Panc1 (cell line): ENCODE measurements around the gene ZNF580. TPM values are rescaled to one million over a fixed set of nuclear protein-coding genes. Genes with fewer than 3 reads are reported as not detected.

ENCODE experiments used
- ATAC-seq: fragments of 200-7000 bp; cut with Tn5 transposase; 2 replicates; pipeline ENCODE4 v1.9.1; 2020; ENCODE audit warnings: mild to moderate bottlenecking, moderate library complexity
- BruUV-seq: library from RNA; stranded (reverse); fragments of 400-500 nt; replicated peaks from 2 replicates; lab custom pipeline; 2021; lab: Mats Ljungman, UMichigan
- CTCF ChIA-PET: fragments of 300-600 bp; sonication (Branson Sonifier 250); formaldehyde crosslinking; loops from one replicate; lab custom pipeline; 2022; ENCODE audit warnings: antibody characterized with exemption; lab: Charles Lee
- POLR2A ChIA-PET: fragments of 300-600 bp; sonication (Branson Sonifier 250); formaldehyde crosslinking; loops from one replicate; lab custom pipeline; 2022; ENCODE audit warnings: antibody characterized with exemption; lab: Charles Lee
- DNase-seq: peaks from one replicate; pipeline ENCODE4 v3.0.0-alpha.2; 2010; ENCODE audit warnings: low read depth, low spot score
- H3K27ac ChIP-seq: 2 replicates; pipeline ENCODE4 v1.5.1; 2011; ENCODE audit warnings: mild to moderate bottlenecking, low read length, inconsistent platforms
- H3K27me3 ChIP-seq: fragments of 200-500 bp; sonication (Bioruptor generic); 2 replicates; pipeline ENCODE4 v1.6.0; 2014; ENCODE audit warnings: low read length, inconsistent platforms; ENCODE audit not compliant: control insufficient read depth, insufficient read depth
- H3K36me3 ChIP-seq: fragments of 200-500 bp; sonication (Bioruptor generic); 2 replicates; pipeline ENCODE4 v1.5.1; 2014; ENCODE audit warnings: inconsistent platforms, mild to moderate bottlenecking, low read length, moderate library complexity; ENCODE audit not compliant: control insufficient read depth, insufficient read depth
- H3K4me1 ChIP-seq: 2 replicates; pipeline ENCODE4 v1.5.1; 2011; ENCODE audit warnings: inconsistent platforms, mild to moderate bottlenecking, low read length, moderate library complexity; ENCODE audit not compliant: control insufficient read depth, insufficient read depth
- H3K4me3 ChIP-seq, 2 experiments: 2 replicates each; pipeline ENCODE4 v1.5.1; 2011 to 2012; ENCODE audit warnings: low read depth in 2 of 2, low read length in 2 of 2, mild to moderate bottlenecking in 2 of 2, inconsistent platforms in 1 of 2, moderate library complexity in 1 of 2
- H3K9me3 ChIP-seq: fragments of 200-500 bp; sonication (Bioruptor generic); 2 replicates; pipeline ENCODE4 v1.5.1; 2014; ENCODE audit warnings: low read depth, mild to moderate bottlenecking, inconsistent platforms, low read length, moderate library complexity; ENCODE audit not compliant: control insufficient read depth, insufficient read depth
- POLR2AphosphoS5 ChIP-seq: IDR thresholded peaks from 2 replicates; pipeline ENCODE4 v1.6.1; 2012; ENCODE audit warnings: mild to moderate bottlenecking, low read depth, low read length, moderate library complexity
- SIN3A ChIP-seq: IDR thresholded peaks from 2 replicates; pipeline ENCODE4 v1.6.1; 2012; ENCODE audit warnings: low read depth, mild to moderate bottlenecking, low read length, moderate library complexity, borderline replicate concordance; ENCODE audit not compliant: insufficient read depth
- TCF7L2 ChIP-seq: IDR thresholded peaks from 2 replicates; pipeline ENCODE4 v1.6.1; 2011; ENCODE audit warnings: mild to moderate bottlenecking, low read depth, low read length, inconsistent platforms
- in situ Hi-C: cut with HindIII; loops from 2 replicates; pipeline ENCODE4 v1.10.0; 2016; ENCODE audit warnings: low sequenced_read_pairs, low pct_unique_long_range_greater_than_20kb
- intact Hi-C: fragments of 100-400 bp; cut with micrococcal nuclease; formaldehyde crosslinking; loops from one replicate; pipeline ENCODE4 v1.10.0; 2022; ENCODE audit not compliant: unreplicated experiment
- total RNA-seq: library from RNA; stranded (reverse); gene quantifications from one replicate; pipeline ENCODE4 v1.2.1, GENCODE V29; 2021; ENCODE audit not compliant: unreplicated experiment
- TF ChIP-seq, protein P1 (sequence below), 2 experiments: IDR thresholded peaks; 2 replicates each; pipeline ENCODE4 v1.6.1; 2011 to 2012; ENCODE audit warnings: low read depth in 2 of 2, control low read depth in 1 of 2, low read length in 1 of 2, mild to moderate bottlenecking in 1 of 2, moderate library complexity in 1 of 2; ENCODE audit not compliant: insufficient read depth in 1 of 2
- TF ChIP-seq, protein P2 (sequence below): fragments of 450-650 bp; IDR thresholded peaks from 2 replicates; pipeline ENCODE4 v1.5.1; 2017; ENCODE audit warnings: mild to moderate bottlenecking

ZNF580 gene
- total RNA-seq, 1 experiment from 2014 or later: 58.0 TPM

DNA sequence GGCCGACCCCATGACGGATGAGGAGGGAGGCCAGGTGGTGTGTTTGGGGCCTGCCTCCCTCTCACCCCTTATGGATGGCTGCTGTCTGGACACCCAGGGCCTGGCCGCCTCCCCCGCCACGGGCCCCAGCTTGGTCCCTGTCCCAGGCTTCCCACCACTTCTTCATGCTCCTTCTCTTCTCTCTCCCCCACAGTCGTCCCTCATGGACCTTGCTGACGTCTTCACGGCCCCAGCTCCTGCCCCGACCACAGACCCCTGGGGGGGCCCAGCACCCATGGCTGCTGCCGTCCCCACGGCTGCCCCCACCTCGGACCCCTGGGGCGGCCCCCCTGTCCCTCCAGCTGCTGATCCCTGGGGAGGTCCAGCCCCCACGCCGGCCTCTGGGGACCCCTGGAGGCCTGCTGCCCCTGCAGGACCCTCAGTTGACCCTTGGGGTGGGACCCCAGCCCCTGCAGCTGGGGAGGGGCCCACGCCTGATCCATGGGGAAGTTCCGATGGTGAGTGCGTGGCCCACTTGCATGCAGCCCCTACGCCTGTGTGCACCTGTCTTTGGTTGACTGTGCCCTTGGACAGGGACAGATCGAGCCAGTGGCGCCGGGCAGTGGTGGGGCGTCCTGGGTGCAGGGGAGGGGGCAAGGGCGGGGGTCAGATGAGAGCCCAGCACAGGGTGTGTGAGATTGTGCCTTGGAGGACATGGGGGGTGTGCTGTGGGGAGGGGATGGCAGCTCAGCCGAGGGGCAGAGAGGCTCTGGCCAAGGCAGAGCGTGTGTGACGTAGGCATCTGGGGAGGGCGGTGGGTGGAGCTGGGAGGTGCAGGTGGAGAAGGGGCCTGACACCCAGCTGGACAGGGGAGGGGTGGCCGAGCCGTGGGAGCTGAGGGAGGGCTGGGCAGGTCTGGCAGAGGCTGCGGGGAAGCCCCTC lies 51.0 kb downstream of the ZNF580 start:
- in situ Hi-C loops: no loop called here
- H3K27me3 ChIP-seq: no peaks in the 10 kb centered on the region

DNA sequence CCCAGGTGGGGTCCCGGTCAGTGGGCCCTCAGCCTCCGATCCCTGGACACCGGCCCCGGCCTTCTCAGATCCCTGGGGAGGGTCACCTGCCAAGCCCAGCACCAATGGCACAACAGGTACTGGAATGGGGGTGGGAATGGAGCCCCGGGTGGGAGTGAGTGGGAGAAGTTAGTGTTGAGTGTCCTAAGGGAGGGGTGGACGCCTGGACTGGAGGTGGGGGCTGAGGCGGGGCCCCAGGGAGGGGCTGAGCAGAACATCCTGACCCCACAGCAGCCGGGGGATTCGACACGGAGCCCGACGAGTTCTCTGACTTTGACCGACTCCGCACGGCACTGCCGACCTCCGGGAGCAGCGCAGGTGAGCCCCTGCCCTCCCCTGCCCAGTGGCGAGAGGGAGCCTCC lies 51.9 kb downstream of the ZNF580 start:
- intact Hi-C loops: no loop called here
- H3K27ac ChIP-seq: no peak overlapping the region
- peaks cover 5% of the 10 kb centered on the region for H3K36me3 ChIP-seq
- no peak for DNase-seq
- CTCF ChIA-PET: no interaction called here
- POLR2A ChIA-PET: no interaction called here
- H3K4me3 ChIP-seq: no peak overlapping the region
- no peak for TF ChIP-seq POLR2AphosphoS5
- TF ChIP-seq SIN3A: no peak
- no TSS peak for BruUV-seq
- in situ Hi-C loops: no loop called here
- H3K4me1 ChIP-seq: peaks cover 3% of the 10 kb centered on the region; the same call in 1 of the 2 replicates
- H3K9me3 ChIP-seq: no peaks in the 10 kb centered on the region
- no peak for ATAC-seq
- no peaks in the 10 kb centered on the region for H3K27me3 ChIP-seq

More for the DNA sequence above, 51.0 kb downstream of the ZNF580 start:
- no peaks in the 10 kb centered on the region for H3K9me3 ChIP-seq
- peaks cover 5% of the 10 kb centered on the region for H3K36me3 ChIP-seq
- POLR2A ChIA-PET: interaction anchor here (0.7 kb wide), 1 partner anchor 339 kb away, joined by 5 read pairs; no protein-coding TSS in a partner anchor
- ATAC-seq (no peak), DNase-seq (no peak)
- H3K27ac ChIP-seq: no peak overlapping the region
- no peak for TF ChIP-seq TCF7L2
- TF ChIP-seq SIN3A: no peak
- TF ChIP-seq, protein P1, sequence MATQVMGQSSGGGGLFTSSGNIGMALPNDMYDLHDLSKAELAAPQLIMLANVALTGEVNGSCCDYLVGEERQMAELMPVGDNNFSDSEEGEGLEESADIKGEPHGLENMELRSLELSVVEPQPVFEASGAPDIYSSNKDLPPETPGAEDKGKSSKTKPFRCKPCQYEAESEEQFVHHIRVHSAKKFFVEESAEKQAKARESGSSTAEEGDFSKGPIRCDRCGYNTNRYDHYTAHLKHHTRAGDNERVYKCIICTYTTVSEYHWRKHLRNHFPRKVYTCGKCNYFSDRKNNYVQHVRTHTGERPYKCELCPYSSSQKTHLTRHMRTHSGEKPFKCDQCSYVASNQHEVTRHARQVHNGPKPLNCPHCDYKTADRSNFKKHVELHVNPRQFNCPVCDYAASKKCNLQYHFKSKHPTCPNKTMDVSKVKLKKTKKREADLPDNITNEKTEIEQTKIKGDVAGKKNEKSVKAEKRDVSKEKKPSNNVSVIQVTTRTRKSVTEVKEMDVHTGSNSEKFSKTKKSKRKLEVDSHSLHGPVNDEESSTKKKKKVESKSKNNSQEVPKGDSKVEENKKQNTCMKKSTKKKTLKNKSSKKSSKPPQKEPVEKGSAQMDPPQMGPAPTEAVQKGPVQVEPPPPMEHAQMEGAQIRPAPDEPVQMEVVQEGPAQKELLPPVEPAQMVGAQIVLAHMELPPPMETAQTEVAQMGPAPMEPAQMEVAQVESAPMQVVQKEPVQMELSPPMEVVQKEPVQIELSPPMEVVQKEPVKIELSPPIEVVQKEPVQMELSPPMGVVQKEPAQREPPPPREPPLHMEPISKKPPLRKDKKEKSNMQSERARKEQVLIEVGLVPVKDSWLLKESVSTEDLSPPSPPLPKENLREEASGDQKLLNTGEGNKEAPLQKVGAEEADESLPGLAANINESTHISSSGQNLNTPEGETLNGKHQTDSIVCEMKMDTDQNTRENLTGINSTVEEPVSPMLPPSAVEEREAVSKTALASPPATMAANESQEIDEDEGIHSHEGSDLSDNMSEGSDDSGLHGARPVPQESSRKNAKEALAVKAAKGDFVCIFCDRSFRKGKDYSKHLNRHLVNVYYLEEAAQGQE (IDR thresholded peaks at IDR 0.05; ENCODE audit: insufficient read depth in 1 of 2, low read depth in 2 of 2, low read length in 1 of 2): no peak
- TF ChIP-seq POLR2AphosphoS5: no peak
- TF ChIP-seq, protein P2, sequence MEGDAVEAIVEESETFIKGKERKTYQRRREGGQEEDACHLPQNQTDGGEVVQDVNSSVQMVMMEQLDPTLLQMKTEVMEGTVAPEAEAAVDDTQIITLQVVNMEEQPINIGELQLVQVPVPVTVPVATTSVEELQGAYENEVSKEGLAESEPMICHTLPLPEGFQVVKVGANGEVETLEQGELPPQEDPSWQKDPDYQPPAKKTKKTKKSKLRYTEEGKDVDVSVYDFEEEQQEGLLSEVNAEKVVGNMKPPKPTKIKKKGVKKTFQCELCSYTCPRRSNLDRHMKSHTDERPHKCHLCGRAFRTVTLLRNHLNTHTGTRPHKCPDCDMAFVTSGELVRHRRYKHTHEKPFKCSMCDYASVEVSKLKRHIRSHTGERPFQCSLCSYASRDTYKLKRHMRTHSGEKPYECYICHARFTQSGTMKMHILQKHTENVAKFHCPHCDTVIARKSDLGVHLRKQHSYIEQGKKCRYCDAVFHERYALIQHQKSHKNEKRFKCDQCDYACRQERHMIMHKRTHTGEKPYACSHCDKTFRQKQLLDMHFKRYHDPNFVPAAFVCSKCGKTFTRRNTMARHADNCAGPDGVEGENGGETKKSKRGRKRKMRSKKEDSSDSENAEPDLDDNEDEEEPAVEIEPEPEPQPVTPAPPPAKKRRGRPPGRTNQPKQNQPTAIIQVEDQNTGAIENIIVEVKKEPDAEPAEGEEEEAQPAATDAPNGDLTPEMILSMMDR: no peak
- no TSS peak for BruUV-seq
- H3K4me3 ChIP-seq: no peak overlapping the region
- peaks cover 3% of the 10 kb centered on the region; the same call in 1 of the 2 replicates for H3K4me1 ChIP-seq
- intact Hi-C loops: no loop called here
- CTCF ChIA-PET: interaction anchor here (0.7 kb wide), 1 partner anchor 85 kb away, joined by 14 read pairs; no protein-coding TSS in a partner anchor

Other genes with a start within 250 kb of the ZNF580 start
- 635 TPM for gene UBE2S, start 233.2 kb upstream of the ZNF580 start, total RNA-seq
- 0.03 TPM for gene SHISA7, start 197.7 kb upstream of the ZNF580 start, total RNA-seq
- gene ISOC2, start 179.4 kb upstream of the ZNF580 start, total RNA-seq: 150 TPM
- gene C19orf85, start 176.3 kb upstream of the ZNF580 start, total RNA-seq: not detected
- gene ZNF628, start 164.4 kb upstream of the ZNF580 start, total RNA-seq: 21.7 TPM
- gene NAT14, start 155.8 kb upstream of the ZNF580 start, total RNA-seq: 93.1 TPM
- gene SSC5D, start 152.6 kb upstream of the ZNF580 start, total RNA-seq: 13.0 TPM
- gene SBK2, start 103.9 kb upstream of the ZNF580 start, total RNA-seq: 0.69 TPM
- 4.0 TPM for gene SBK3, start 95.5 kb upstream of the ZNF580 start, total RNA-seq
- gene ZNF579, start 60.2 kb upstream of the ZNF580 start, total RNA-seq: 39.5 TPM
- gene FIZ1, start 41.5 kb upstream of the ZNF580 start, total RNA-seq: 28.5 TPM
- gene ZNF524, start 40.7 kb upstream of the ZNF580 start, total RNA-seq: 26.4 TPM
- gene ZNF865, start 35.4 kb upstream of the ZNF580 start, total RNA-seq: 25.6 TPM
- gene ZNF784, start 16.4 kb upstream of the ZNF580 start, total RNA-seq: 8.9 TPM
- 39.0 TPM for gene ZNF581, start 2.6 kb downstream of the ZNF580 start, total RNA-seq
- gene CCDC106, start 7.2 kb downstream of the ZNF580 start, total RNA-seq: 47.8 TPM
- gene U2AF2, start 14.0 kb downstream of the ZNF580 start, total RNA-seq: 545 TPM
- 361 TPM for gene EPN1, start 34.2 kb downstream of the ZNF580 start, total RNA-seq
- not detected for gene NLRP9, start 97.4 kb downstream of the ZNF580 start, total RNA-seq
- gene RFPL4A, start 118.1 kb downstream of the ZNF580 start, total RNA-seq: not detected
- not detected for gene RFPL4AL1, start 128.1 kb downstream of the ZNF580 start, total RNA-seq
- 0.18 TPM for gene NLRP11, start 191.0 kb downstream of the ZNF580 start, total RNA-seq
- not detected for gene NLRP4, start 195.5 kb downstream of the ZNF580 start, total RNA-seq